ENCODE results near the gene CA5A.

GRCh38 chr16:87842209-87842869, 94.0 kb downstream of the CA5A start:
- TF ChIP-seq EP300 (IDR thresholded peaks at IDR 0.05) (no peak), CTCF (IDR thresholded peaks at IDR 0.05) (no peak), POLR2A (IDR thresholded peaks at IDR 0.05) (no peak)

Measured in gastroesophageal sphincter (tissue), 3 donors.